Activated CD4-positive, alpha-beta T cell treated with anti-CD3 and anti-CD28 coated beads for 1 hour (primary cell): ENCODE data around the gene SORCS2.

Experiments
- DNase-seq: peaks from one replicate; pipeline ENCODE4 v3.0.0-alpha.2; 2020

The SORCS2 gene

GRCh38 chr4:7224878-7225533 is 32.7 kb downstream of the SORCS2 start:
- DNase-seq = no peak

GRCh38 chr4:7226439-7226838 is 34.1 kb downstream of the SORCS2 start:
- no peak for DNase-seq

DNA sequence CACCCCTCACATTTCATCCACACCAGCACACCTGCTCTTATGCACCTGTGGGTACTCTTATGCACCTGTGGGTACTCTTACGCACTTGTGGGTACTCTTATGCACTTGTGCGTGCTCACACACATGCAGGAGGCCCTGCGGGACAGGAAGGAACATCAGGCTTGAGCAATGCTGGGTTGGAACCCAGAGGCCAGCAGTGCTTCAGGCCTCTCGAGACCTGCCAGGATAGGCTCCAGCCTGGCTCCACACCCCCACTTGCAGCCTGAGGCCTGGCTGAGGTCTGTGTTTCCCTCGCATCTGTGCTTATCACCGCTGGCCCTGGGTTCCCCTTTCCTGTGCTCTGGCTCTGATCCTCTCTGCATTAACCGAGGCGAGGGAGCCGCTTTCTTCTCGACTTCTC is 34.7 kb downstream of the SORCS2 start:
- DNase-seq = no peak

DNA sequence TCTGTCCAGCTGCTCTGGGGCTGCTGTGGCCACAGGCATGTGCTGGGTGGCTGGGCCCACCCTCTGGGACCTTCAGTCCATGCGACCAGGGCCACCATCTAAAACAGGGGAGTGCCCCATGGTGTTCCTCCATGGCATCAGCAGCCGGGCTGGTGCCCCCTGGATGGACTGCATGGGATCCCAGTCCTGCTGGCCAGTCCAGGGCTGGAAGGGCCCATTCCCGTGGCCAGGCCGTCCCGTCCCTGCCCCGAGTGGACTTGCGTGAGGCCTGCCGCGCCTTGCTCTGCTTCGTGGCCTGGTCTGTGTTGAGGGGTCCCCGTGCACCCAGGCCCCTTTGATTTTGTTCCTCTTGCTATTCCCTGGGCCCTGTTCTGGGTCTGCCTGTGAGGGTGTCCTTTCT is 36.4 kb downstream of the SORCS2 start:
- no peak for DNase-seq

DNA sequence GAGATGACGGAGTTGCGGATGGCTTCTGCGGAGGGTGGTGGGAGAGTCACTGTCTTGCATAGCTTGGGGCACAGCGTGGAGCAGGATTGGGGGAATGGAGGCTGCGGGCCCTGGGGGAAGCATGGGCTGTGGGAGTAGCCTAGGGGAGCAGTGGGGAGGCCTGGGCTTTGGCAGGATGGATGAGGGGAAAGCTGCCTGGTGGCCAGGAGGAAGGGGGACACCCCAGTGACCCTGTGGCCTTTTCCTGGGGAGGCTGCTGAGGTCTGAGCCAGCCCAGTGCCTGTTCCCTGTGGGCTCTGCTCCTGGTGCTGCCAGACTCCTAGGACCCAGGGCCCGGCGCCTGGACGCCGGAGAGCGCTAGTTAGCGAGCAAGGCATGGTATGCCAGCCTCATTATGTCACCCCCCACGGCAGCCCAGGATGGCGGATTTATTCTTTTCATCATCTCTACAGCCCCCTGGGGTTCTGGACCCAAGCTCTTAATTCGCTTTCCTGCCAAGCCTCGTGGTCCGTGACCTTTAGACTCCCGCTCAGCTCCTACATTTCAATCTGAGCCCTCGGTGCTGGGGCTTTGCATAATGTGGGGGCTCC is 39.8 kb downstream of the SORCS2 start:
- no peak for DNase-seq

GRCh38 chr4:7233006-7233580 is 40.8 kb downstream of the SORCS2 start:
- DNase-seq = no peak

DNA sequence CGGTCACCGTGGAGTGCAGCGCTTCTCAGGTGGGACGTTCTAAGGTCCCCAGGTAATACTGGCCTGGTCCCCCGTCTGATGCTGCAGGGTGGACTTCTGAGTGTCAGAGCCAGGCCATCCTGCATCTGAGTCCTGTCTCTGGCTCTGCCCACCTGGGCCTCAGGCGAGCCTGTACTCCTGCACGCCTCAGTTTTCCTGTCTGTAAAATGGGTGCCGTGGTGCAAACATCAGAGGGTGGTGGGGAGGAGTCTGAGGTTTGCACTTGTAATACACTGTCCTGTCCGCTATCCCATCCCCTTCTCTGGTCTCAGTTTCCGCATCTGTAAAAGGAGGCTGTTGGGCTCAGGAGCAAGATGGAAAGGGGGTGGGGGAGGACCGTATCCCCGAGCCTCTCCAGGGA is 41.3 kb downstream of the SORCS2 start:
- no peak for DNase-seq

DNA sequence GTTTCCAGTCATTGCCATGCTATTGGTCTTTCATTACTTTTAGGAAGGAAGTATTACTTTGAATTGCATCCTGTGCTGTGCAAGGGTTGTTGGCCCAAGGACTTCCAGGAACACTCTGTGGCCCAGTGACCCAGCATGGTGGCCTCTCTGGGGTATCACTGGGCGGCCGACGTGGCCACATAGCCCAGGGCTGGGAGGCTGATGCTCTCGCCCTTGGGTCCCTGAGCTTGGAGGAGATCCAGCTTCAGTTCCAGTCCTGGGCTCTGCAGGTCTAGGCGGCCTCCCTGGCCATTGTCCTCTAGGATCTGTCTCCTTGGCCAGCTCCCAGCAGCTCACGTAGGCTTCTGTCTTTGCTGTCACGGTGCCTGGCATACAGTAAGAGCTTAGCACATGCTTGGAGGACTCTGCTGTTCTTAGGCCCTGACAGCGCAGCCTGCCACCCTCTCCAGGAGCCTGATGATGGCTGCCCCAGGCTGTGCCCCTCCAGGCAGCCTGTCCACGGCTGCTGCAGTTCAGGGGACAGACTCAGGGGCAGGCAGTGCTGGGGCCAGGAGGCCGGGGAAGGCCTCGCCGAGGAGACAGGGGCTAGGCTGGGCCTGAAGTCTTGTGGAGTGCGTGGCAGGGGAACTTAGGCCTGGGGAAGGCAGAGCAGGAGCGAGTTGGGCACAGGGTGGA is 42.2 kb downstream of the SORCS2 start:
- DNase-seq = no peak

GRCh38 chr4:7235030-7235380 is 42.7 kb downstream of the SORCS2 start:
- no peak for DNase-seq

DNA sequence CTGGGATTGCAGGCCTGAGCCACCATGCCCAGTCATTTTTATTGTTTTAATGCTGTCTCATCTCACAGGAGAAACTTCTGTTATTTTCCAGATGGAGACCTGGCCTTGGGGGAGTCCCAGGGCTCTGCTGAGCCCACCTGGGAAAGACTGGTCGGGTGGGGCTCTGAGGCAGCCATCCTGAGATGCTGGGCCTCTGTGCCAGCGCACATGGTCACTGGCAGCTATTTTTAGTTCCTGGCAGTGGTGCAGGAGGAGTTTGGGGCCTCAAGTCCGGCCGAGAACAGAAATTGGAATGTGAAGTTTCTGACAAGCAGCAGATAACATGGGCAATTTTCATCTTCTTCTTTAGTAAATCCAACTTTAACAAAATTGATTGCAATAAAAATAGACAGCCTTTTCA is 44.5 kb downstream of the SORCS2 start:
- DNase-seq = no peak

GRCh38 chr4:7237873-7238272 is 45.5 kb downstream of the SORCS2 start:
- no peak for DNase-seq

GRCh38 chr4:7238300-7238960 is 46.1 kb downstream of the SORCS2 start:
- no peak for DNase-seq

- DNase-seq = no peak
These were observed 46.9 kb downstream of the SORCS2 start for GRCh38 chr4:7239101-7239820.

DNA sequence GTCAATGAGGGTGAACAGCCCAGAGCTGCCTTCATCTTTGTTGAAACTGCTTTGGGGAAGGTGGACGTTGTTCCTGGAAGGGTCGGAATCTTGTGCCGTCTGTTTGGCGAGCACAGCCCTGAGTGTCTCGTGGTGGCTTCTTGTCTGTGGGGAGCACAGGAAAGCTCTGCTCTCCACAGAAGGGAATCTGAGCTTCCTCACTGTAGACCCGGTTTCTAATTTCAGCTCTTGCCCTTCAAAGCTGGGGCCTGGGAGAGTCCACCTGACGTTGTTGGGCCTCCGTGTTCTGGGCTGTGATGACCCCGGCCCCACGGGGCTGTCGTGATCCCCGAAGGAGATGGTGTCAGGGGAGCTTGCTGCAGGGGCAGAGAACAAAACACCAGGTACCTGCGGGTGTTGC is 47.5 kb downstream of the SORCS2 start:
- no peak for DNase-seq

- no peak for DNase-seq
These were observed 48.0 kb downstream of the SORCS2 start for GRCh38 chr4:7240306-7240705.

- no peak for DNase-seq
These were observed 49.3 kb downstream of the SORCS2 start for GRCh38 chr4:7241597-7242125.

GRCh38 chr4:7242766-7243165 is 50.4 kb downstream of the SORCS2 start:
- DNase-seq = no peak

DNA sequence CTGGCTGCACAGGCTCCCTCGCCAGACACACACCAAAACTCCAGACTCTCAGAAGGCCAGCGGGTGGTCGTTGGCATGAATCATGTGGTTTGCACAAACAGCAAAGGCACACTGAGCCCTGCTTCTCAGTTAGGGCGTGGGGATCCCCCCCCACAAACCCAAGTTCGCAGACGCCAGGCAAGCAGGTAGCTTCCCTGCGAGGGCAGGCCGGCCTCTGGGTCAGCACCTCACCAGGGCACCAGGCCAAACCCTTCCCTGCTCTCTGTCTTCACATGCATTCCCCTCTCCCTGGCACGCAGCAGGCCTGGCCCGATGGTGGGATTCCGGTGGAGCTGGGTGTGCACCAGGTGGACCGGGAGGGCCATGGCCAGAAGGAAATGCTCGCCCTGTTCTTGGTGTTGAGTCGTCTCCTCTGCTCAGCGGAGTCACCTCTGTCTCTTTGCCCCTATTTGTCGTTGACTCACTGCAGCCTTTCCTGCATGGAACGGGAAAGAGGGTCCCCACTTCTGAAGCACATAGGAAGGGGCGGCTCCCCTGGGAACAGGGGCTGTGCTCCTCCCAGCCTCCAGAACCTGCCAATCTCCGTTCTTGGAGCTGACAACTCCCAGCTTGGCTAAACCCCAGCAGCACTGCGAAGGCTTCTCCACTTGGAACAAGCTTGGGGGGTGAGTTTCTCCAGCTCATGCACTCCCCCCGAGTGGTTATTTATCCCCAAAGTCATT is 51.4 kb downstream of the SORCS2 start:
- no peak for DNase-seq

- no peak for DNase-seq
These were observed 52.0 kb downstream of the SORCS2 start for GRCh38 chr4:7244331-7244665.

GRCh38 chr4:7244751-7245320 is 52.5 kb downstream of the SORCS2 start:
- no peak for DNase-seq

DNA sequence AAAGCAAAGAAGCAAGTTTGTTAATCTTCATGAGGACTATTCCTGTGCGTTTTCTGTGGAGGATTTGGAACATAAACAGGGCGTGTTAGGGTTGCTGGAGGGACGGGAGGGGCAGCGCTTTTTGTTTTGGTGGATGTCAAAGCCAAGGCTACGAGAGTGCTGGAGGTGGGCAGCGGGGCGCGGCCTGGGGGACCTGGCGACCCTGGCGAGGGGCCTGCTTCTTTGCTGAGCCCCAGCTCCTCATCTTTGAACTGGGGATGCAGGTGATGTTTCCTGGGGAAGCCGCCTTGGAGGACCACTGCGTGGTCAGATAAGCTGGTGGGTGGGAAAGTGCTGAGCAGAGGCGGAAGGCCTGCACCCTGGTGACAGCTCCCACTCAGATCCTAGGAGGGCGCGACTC is 55.2 kb downstream of the SORCS2 start:
- no peak for DNase-seq

GRCh38 chr4:7247946-7248345 is 55.6 kb downstream of the SORCS2 start:
- DNase-seq = no peak
